HG02798 (cell line): ENCODE results near the gene KLHL17.

Experiments used
- ATAC-seq: cut with Tn5 transposase; IDR thresholded peaks from one replicate; pipeline ENCODE4 v1.9.1; 2021; ENCODE audit warnings: mild to moderate bottlenecking; ENCODE audit not compliant: unreplicated experiment, poor library complexity

The KLHL17 gene

GRCh38 chr1:921011-921837 is 39.2 kb upstream of the KLHL17 start:
- no peak for ATAC-seq

GRCh38 chr1:923131-923990 is 37.0 kb upstream of the KLHL17 start, which contains the start of gene SAMD11:
Gene SAMD11, plus strand, starts transcription at chr1:923923. Its CDS starts 509 bp downstream, at chr1:924432.
- no peak for ATAC-seq

DNA sequence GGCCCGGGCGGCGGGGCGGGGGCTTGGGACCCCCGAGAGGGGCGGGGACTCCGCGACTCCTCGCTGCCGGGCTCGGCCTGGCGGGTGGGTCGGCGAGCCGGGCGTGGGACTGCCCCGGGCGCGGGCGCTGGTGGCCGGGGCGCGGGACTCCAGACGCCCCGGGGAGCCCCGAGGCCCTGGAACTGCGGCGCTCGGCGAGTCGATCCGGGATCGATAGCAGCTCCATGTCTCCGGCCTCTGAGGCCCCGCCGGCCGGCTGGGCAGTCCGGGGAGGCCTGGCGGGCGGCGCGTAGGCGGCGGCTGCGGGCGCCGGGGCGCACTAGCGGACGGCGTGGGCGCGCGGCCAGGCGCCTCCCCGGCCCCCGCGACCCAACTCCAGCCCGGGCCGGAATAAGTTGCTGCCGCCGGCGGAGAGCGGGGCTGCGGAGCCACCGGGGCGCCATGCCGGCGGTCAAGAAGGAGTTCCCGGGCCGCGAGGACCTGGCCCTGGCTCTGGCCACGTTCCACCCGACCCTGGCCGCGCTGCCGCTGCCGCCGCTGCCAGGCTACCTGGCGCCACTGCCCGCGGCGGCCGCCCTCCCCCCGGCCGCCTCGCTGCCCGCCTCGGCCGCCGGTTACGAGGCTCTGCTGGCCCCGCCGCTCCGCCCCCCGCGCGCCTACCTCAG is 36.3 kb upstream of the KLHL17 start:
- ATAC-seq: no peak

- ATAC-seq: no peak
These were observed 35.5 kb upstream of the KLHL17 start for GRCh38 chr1:924656-925560.

GRCh38 chr1:925561-926421 is 34.6 kb upstream of the KLHL17 start:
- no peak for ATAC-seq

GRCh38 chr1:927234-927633 is 33.1 kb upstream of the KLHL17 start:
- ATAC-seq: no peak

DNA sequence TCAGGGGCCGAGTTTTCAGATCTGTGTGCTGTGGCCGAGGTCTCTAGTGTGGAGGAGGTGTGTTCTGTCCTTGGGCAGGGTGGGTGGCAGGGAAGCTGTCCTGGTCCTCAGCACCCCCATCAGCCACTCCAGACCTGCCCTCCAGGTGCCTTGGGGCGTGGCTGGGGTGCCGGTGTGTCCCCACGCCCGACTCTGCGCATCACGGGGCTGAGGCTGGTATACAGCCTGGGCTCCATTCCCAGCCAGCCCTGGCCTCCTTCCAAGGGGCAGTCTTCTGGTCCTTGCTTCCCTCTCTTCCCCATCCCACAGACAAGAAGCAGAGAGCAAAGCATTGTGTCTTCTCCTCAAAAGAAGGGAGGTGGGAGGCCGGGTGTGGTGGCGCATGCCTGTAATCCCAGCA is 32.6 kb upstream of the KLHL17 start:
- ATAC-seq: no peak

GRCh38 chr1:928825-929661 is 31.3 kb upstream of the KLHL17 start:
- ATAC-seq: no peak

DNA sequence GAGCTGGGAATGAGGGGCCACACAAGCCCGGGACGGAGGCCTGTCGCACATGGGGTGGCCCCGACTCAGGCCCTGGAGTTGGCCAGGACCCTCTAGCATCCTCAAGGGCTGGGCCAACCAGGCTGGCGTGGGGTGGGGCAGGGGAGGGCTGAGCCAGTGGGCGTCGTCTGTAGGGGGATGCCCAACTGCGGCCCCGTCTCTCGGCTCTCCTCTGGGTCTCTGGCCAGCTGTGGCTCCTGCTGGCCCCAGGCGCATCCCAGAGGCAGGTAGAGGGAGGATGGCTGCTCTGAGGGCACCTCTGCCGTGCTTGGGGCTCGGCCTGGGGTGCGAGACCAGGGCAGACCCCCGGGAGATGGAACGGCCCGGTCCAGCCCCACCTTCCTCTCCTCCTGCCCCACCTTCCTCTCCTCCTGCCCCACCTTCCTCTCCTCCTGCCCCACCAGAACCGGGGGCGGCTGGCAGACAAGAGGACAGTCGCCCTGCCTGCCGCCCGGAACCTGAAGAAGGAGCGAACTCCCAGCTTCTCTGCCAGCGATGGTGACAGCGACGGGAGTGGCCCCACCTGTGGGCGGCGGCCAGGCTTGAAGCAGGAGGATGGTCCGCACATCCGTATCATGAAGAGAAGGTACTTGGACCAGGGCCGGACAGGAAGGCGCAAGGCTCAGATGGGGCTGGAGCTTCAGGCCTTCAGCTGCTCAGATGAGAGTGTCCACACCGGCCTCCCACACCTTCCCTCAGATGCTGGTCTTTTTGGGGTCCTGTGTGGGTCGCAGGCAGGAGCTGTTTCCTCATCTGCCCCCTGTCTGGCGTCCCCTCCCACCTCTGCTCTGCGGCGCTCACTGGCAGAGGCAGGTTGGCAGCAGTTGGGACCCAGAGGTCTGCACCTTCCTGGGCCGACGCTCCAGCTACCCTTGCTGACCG is 30.4 kb upstream of the KLHL17 start:
- no peak for ATAC-seq

DNA sequence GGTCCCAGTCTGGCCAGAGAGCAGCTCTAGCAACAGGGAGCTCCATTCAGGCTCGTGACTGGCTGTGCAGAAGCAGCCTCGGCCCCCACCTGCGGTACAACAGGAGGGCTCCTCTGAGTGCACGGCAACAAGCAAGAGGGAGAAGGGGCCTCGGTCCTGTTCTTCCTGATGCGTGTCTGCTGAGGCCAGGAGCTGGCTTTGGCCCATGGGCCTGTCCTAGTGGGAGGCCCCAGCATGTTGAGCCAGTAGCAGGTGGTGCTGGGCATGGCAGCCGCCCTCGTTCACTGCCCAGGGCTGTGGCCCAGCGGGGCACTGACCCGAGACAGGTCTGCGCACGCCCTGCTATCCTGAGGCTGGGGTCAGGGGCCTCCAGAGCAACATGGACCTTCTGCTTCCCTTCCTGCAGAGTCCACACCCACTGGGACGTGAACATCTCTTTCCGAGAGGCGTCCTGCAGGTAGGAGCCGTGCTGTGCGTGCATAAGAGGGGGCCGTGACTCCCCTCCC is 29.7 kb upstream of the KLHL17 start:
- ATAC-seq: no peak

DNA sequence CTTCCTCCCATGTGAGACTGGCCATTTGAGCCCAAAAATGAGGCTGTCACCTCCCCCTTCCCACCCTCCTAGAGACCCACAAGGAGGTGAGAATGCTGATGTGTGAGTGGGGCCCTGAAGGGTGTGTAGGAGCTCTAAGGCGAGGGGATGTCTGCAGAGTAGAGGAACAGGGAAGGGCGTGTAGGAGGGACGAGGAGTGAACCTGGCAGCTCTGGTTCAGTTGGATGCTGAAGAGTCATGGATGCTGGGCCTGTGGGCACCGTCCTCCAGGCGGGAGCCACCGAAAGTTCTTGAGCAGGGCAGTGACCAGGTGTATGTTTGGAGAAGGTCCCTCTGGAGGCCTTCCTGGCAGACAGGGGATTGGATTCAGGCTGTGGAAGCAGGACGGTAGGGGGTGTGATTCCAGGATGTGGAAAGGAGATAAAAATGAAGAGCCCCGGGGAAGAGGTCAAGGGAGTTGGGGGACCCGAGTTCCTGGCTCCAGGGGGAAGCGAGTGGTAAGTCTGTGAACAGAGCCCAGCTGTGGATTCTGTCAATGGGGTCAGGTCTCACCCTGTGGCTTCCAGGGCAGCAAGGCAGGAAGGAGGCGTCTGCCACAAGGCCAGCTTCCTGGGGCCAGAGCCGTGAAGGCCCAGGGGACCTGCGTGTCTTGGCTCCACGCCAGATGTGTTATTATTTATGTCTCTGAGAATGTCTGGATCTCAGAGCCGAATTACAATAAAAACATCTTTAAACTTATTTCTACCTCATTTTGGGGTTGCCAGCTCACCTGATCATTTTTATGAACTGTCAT is 28.8 kb upstream of the KLHL17 start:
- ATAC-seq: no peak

- no peak for ATAC-seq
These were observed 28.2 kb upstream of the KLHL17 start for GRCh38 chr1:932173-932510.

DNA sequence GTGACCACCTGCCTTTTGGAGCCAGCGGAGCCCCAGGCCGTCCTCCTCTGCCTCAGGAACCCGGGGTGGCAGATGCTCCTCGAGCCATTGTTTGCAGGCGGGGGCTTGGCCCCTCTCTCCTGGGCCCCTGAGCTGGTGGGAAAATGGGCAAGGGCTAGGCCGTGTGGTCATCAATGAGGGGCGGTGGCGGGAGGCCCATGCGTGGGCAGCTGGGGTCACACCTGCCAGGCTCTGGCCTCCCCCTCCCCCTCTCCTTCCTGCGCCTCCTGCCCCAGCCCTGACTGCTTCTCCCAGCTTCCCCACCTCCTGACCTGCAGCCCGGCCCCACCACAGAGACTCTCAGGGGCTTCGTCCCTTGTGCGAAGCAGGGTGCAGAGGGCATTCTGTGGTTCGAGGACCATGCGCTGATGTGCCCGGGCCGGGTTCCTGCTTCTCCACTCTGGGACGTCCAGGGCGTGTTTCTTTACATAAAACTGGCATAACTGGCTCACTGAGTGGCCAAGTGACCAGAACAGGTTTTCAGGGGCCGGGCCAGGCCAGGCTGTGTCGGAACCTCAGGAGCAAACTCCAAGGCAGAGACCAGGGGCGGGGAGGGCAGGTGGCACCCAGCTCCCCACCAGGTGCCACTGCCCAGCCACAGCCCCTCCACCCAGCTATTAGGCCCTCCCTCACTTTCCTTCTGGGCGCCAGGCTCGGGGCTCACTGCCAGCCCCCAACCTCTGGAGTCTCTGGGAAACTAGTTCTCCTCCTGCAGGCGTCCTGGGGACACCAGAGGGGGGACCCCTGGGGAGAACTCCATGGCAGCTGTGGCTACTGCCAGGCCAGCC is 27.4 kb upstream of the KLHL17 start:
- ATAC-seq: no peak

GRCh38 chr1:933603-933940 is 26.8 kb upstream of the KLHL17 start:
- no peak for ATAC-seq

- ATAC-seq: no peak
These were observed 25.2 kb upstream of the KLHL17 start for GRCh38 chr1:934991-935750.
